Glutamatergic neuron (in vitro differentiated cells): Measurements from ENCODE around the gene MTREX. TPM values are rescaled to one million over a fixed set of nuclear protein-coding genes. Genes with fewer than 3 reads are reported as not detected.
A peak's percentile ranks its signal among the peaks of the same experiment; 100 is the strongest.

ENCODE experiments used
- DNase-seq: peaks from one replicate; pipeline ENCODE4 v3.0.0; 2022
- H3K27ac Mint-ChIP-seq: one replicate; pipeline ENCODE4 v1.8.0; 2020; ENCODE audit warnings: mild to moderate bottlenecking, mixed read lengths, inconsistent platforms; ENCODE audit not compliant: unreplicated experiment
- H3K27me3 Mint-ChIP-seq: one replicate; pipeline ENCODE4 v1.8.0; 2020; ENCODE audit warnings: mild to moderate bottlenecking, moderate library complexity, mixed read lengths, inconsistent platforms; ENCODE audit not compliant: unreplicated experiment
- H3K36me3 Mint-ChIP-seq: one replicate; pipeline ENCODE4 v1.8.0; 2020; ENCODE audit warnings: mild to moderate bottlenecking, mixed read lengths, inconsistent platforms; ENCODE audit not compliant: unreplicated experiment
- H3K4me1 Mint-ChIP-seq: one replicate; pipeline ENCODE4 v1.8.0; 2020; ENCODE audit warnings: mild to moderate bottlenecking, low read depth, mixed read lengths, inconsistent platforms; ENCODE audit not compliant: unreplicated experiment
- H3K4me3 Mint-ChIP-seq: one replicate; pipeline ENCODE4 v1.8.0; 2020; ENCODE audit warnings: mild to moderate bottlenecking, mixed read lengths, inconsistent platforms; ENCODE audit not compliant: unreplicated experiment
- H3K9me3 Mint-ChIP-seq: one replicate; pipeline ENCODE4 v1.8.0; 2020; ENCODE audit warnings: mild to moderate bottlenecking, moderate library complexity, mixed read lengths, inconsistent platforms; ENCODE audit not compliant: unreplicated experiment
- total RNA-seq: library from RNA; stranded (reverse); fragmentation: NEBNext Ultra II Directional; extraction: Animal tissue kit (Norgen Biotek cat#: 25700); gene quantifications from one replicate; pipeline ENCODE4 v1.2.1, GENCODE V29; 2021; ENCODE audit not compliant: unreplicated experiment
- TF ChIP-seq, protein P1 (sequence below): fragments of 200-600 bp; sonication (generic); IDR thresholded peaks from one replicate; pipeline ENCODE4 v1.5.0; 2021; ENCODE audit not compliant: partially characterized antibody, unreplicated experiment

MTREX gene
- total RNA-seq, 1 donor from 2014 or later, result 81.9 TPM

DNA sequence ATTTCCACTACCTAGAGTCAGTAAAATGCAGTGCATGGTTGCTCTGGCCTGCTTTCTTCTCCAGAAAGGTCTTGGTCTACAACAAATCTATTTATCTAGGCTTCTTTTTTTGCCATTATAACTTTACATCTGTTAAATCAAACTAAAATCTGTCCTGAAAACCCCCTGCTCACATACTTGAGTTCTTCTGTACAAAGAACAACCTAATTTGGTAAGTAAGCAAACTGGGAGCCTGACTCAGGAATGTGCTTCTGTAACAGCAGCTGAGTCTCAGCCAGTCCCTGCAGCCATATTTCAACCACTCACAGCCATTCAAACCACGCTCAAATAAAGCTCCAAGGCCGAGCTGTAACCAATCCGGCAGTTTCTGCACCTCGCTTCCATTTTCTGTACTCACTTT is 131.2 kb downstream of the MTREX start:
- H3K36me3 Mint-ChIP-seq, result peaks cover 22% of the 10 kb centered on the region
- no peak for DNase-seq

DNA sequence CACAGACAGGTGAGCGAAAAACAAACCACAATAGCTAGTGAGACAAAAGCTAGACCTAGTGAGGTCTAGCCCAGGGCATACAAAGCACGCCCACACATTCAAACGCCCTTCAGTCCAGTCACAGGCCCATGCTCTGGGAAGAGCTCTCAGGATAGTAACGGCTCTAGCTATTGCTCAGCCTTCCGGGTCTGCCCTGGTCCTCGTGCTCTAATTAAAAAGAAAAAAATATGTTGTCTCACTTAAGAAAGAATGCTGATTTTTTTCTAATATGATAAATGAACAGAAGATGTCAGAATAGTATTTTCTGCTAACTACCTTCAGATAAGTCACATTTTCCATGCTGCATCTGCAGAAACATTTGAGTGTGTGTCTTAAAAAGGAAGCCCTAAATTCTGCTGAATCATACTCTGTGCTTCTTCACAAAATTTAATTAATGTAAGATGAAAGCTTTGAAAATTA is 132.4 kb downstream of the MTREX start:
- Mint-ChIP-seq H3K27me3 (no peaks in the 10 kb centered on the region), H3K4me3 (no peak overlapping the region), H3K36me3 (peaks cover 15% of the 10 kb centered on the region), H3K27ac (no peak overlapping the region), H3K4me1 (peaks cover 18% of the 10 kb centered on the region), H3K9me3 (peaks cover 4% of the 10 kb centered on the region)
- no peak for DNase-seq
- TF ChIP-seq, protein P1, sequence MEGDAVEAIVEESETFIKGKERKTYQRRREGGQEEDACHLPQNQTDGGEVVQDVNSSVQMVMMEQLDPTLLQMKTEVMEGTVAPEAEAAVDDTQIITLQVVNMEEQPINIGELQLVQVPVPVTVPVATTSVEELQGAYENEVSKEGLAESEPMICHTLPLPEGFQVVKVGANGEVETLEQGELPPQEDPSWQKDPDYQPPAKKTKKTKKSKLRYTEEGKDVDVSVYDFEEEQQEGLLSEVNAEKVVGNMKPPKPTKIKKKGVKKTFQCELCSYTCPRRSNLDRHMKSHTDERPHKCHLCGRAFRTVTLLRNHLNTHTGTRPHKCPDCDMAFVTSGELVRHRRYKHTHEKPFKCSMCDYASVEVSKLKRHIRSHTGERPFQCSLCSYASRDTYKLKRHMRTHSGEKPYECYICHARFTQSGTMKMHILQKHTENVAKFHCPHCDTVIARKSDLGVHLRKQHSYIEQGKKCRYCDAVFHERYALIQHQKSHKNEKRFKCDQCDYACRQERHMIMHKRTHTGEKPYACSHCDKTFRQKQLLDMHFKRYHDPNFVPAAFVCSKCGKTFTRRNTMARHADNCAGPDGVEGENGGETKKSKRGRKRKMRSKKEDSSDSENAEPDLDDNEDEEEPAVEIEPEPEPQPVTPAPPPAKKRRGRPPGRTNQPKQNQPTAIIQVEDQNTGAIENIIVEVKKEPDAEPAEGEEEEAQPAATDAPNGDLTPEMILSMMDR, result no peak

More for the DNA sequence above, 131.2 kb downstream of the MTREX start:
- no peaks in the 10 kb centered on the region for H3K27me3 Mint-ChIP-seq
- H3K27ac Mint-ChIP-seq, result no peak overlapping the region
- peaks cover 15% of the 10 kb centered on the region for H3K4me1 Mint-ChIP-seq
- H3K9me3 Mint-ChIP-seq, result peaks cover 6% of the 10 kb centered on the region
- H3K4me3 Mint-ChIP-seq, result no peak overlapping the region
- TF ChIP-seq, protein P1, result no peak

DNA sequence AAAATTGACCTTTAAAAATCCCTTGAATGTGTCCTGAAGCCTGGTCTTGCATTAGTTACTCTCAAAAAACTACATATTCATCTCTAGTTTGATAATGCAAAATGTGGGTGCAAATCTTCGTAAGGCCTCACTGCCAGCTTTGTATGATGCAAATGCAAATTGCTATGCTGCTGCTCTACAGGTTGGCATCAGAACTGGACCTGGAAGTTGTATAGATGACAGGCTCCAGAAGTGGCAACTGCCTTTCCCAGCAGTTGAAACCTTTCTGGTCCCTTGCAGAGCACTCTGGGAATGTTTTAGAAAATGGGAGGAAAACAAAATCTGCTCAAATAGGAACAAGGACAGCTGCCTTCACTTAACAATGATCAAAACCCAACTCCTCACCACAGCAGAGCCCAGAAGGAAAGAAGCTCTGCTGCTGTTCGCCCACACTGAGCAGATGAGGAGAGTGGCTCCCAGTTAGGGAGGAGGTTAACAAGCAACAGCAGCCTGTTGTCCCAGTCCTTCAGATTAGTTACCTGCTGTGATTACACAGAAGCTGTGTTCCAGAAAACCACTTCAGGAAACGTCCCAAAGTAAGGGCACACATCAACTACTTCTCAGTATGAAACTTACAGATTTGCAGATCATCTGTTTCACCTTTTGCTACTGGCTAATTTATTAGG is 133.4 kb downstream of the MTREX start:
- no peak overlapping the region for H3K27ac Mint-ChIP-seq
- H3K9me3 Mint-ChIP-seq, result peaks cover 3% of the 10 kb centered on the region
- TF ChIP-seq, protein P1, result no peak
- H3K4me1 Mint-ChIP-seq, result peaks cover 24% of the 10 kb centered on the region
- no peak overlapping the region for H3K4me3 Mint-ChIP-seq
- no peaks in the 10 kb centered on the region for H3K27me3 Mint-ChIP-seq
- H3K36me3 Mint-ChIP-seq, result peaks cover 8% of the 10 kb centered on the region
- DNase-seq, result no peak

DNA sequence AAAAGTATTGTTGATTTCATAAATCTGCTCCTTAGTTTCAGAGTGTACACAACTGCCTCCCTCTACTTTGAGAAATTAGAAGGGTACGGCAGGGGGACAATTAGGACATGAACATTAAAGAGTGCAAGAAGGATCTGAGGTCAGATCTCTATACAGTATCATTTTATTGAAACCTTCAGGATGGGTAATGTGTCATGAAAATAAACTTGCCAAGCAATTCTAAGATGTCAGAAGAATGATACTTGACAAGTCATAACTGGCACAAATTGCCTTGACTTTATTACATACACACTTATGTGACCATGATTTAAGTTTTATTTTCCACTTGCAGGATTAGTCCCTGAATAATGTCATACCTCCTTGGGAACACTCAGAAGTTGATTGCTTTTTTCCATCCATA is 134.2 kb downstream of the MTREX start:
- H3K9me3 Mint-ChIP-seq, result peaks cover 3% of the 10 kb centered on the region
- peaks cover 5% of the 10 kb centered on the region for H3K36me3 Mint-ChIP-seq
- H3K4me3 Mint-ChIP-seq, result no peak overlapping the region
- peaks cover 29% of the 10 kb centered on the region for H3K4me1 Mint-ChIP-seq
- no peaks in the 10 kb centered on the region for H3K27me3 Mint-ChIP-seq
- no peak for DNase-seq
- H3K27ac Mint-ChIP-seq, result no peak overlapping the region
- TF ChIP-seq, protein P1, result no peak

DNA sequence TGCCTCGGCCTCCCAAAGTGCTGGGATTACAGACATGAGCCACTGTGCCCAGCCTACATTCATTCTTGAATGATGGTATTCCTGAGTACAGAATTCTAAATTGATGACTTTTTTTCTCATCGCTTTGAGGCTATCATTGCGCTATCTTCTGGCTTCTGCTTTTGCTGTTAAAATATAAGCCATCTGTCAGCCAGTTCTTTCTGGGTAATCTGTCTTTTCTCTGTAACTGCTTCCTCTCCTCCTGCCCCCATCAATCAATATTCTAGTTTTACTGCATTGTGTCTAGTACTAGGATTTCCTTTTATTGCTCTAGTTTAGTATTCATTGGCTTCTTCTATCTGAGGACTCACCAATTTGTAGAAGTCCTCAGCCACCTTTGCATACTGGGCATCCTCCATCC is 138.0 kb downstream of the MTREX start:
- H3K36me3 Mint-ChIP-seq, result peaks cover 5% of the 10 kb centered on the region
- peaks cover 2% of the 10 kb centered on the region for H3K9me3 Mint-ChIP-seq

More for the DNA sequence above, 138.0 kb downstream of the MTREX start:
- TF ChIP-seq, protein P1, result no peak
- H3K27ac Mint-ChIP-seq, result peak overlapping the region; percentile 9
- no peak for DNase-seq
- peaks cover 20% of the 10 kb centered on the region for H3K4me1 Mint-ChIP-seq
- no peak overlapping the region for H3K4me3 Mint-ChIP-seq
- H3K27me3 Mint-ChIP-seq, result no peaks in the 10 kb centered on the region
